Immature natural killer cell (primary cell): ENCODE results near the gene SUMO3. TPM values are rescaled to one million over a fixed set of nuclear protein-coding genes. Genes with fewer than 3 reads are reported as not detected.

Experiments used
- DNase-seq, 3 donors: peaks; one replicate each; pipeline ENCODE4 v3.0.0; 2022; ENCODE audit warnings: mixed read lengths in 1 of 3
- H3K27ac Mint-ChIP-seq, 6 donors: one replicate each; pipeline ENCODE4 v1.8.0; 2020; ENCODE audit warnings: mixed read lengths in 6 of 6, mild to moderate bottlenecking in 5 of 6, inconsistent platforms in 4 of 6, moderate library complexity in 3 of 6
- H3K27me3 Mint-ChIP-seq, 3 donors: one replicate each; pipeline ENCODE4 v1.8.0; 2020 to 2021; ENCODE audit warnings: low read depth in 3 of 3, mild to moderate bottlenecking in 3 of 3, mixed read lengths in 3 of 3, moderate library complexity in 3 of 3, inconsistent platforms in 1 of 3
- H3K36me3 Mint-ChIP-seq, 3 donors: one replicate each; pipeline ENCODE4 v1.8.0; 2020; ENCODE audit warnings: mixed read lengths in 3 of 3, inconsistent platforms in 2 of 3, mild to moderate bottlenecking in 2 of 3
- H3K4me1 Mint-ChIP-seq, 2 donors: one replicate each; pipeline ENCODE4 v1.8.0; 2020; ENCODE audit warnings: inconsistent platforms in 2 of 2, mild to moderate bottlenecking in 2 of 2, mixed read lengths in 2 of 2, moderate library complexity in 1 of 2
- H3K4me3 Mint-ChIP-seq, 5 donors: one replicate each; pipeline ENCODE4 v1.8.0; 2020; ENCODE audit warnings: mild to moderate bottlenecking in 5 of 5, mixed read lengths in 5 of 5, inconsistent platforms in 3 of 5, moderate library complexity in 3 of 5
- H3K9me3 Mint-ChIP-seq, 6 donors: one replicate each; pipeline ENCODE4 v1.8.0; 2020; ENCODE audit warnings: mild to moderate bottlenecking in 6 of 6, mixed read lengths in 6 of 6, inconsistent platforms in 4 of 6, moderate library complexity in 3 of 6
- polyA plus RNA-seq, 3 donors: library from polyadenylated mRNA; unstranded; fragments of 300-500 nt; fragmentation: Illumina TruSeq; gene quantifications; one replicate each; pipeline ENCODE4 v1.2.3, GENCODE V29; 2021

The SUMO3 gene
- polyA plus RNA-seq, 3 donors from 2014 or later: 85.2 to 95.7 (median 87.4) TPM

- Mint-ChIP-seq H3K4me3 (peak overlapping the region; percentile 62 to 81 (median 71)), H3K36me3 (peaks cover 5 to 48% (median 33%) of the 10 kb centered on the region in 3 donors), H3K4me1 (peaks cover 56 to 74% of the 10 kb centered on the region in 2 donors), H3K9me3 (no peaks in the 10 kb centered on the region), H3K27me3 (peaks cover 2 to 24% (median 10%) of the 10 kb centered on the region in 3 donors), H3K27ac (peak overlapping the region; percentile 84 to 97 (median 94))
- no peak for DNase-seq
Observed at GRCh38 chr21:44853601-44854390, 35.9 kb upstream of the SUMO3 start.

GRCh38 chr21:44850905-44851657 lies 33.2 kb upstream of the SUMO3 start:
- DNase-seq: peak in 1 of 3 donors; percentile 43
- no peaks in the 10 kb centered on the region for H3K9me3 Mint-ChIP-seq
- H3K4me3 Mint-ChIP-seq: peak overlapping the region in 2 of 5 donors; percentile 3 to 50

GRCh38 chr21:44850208-44850800 lies 32.4 kb upstream of the SUMO3 start:
- H3K27ac Mint-ChIP-seq: peak overlapping the region in 4 of 6 donors; percentile 51 to 91 (median 80)
- H3K4me1 Mint-ChIP-seq: peaks cover 55 to 60% of the 10 kb centered on the region in 2 donors
- H3K36me3 Mint-ChIP-seq: peaks cover 5 to 34% (median 18%) of the 10 kb centered on the region in 3 donors
- H3K27me3 Mint-ChIP-seq: peaks cover 6 to 21% (median 8%) of the 10 kb centered on the region in 3 donors
- H3K9me3 Mint-ChIP-seq: no peaks in the 10 kb centered on the region
- H3K4me3 Mint-ChIP-seq: no peak overlapping the region
- DNase-seq: no peak

More at GRCh38 chr21:44850905-44851657, 33.2 kb upstream of the SUMO3 start:
- Mint-ChIP-seq H3K27me3 (peaks cover 6 to 25% (median 8%) of the 10 kb centered on the region in 3 donors), H3K36me3 (peaks cover 5 to 37% (median 22%) of the 10 kb centered on the region in 3 donors), H3K4me1 (peaks cover 60 to 62% of the 10 kb centered on the region in 2 donors), H3K27ac (peak overlapping the region in 5 of 6 donors; percentile 49 to 91 (median 82))

- no peak for DNase-seq
- H3K27me3 Mint-ChIP-seq: peaks cover 6 to 19% (median 8%) of the 10 kb centered on the region in 3 donors
- peaks cover 5 to 30% (median 12%) of the 10 kb centered on the region in 3 donors for H3K36me3 Mint-ChIP-seq
- H3K4me1 Mint-ChIP-seq: peaks cover 49 to 57% of the 10 kb centered on the region in 2 donors
- H3K9me3 Mint-ChIP-seq: no peaks in the 10 kb centered on the region
- H3K4me3 Mint-ChIP-seq: no peak overlapping the region
- H3K27ac Mint-ChIP-seq: peak overlapping the region in 2 of 6 donors; percentile 13 to 26
Observed at GRCh38 chr21:44849616-44850130, 31.8 kb upstream of the SUMO3 start.

GRCh38 chr21:44848821-44849521 lies 31.1 kb upstream of the SUMO3 start:
- H3K4me1 Mint-ChIP-seq: peaks cover 42 to 52% of the 10 kb centered on the region in 2 donors
- H3K36me3 Mint-ChIP-seq: peaks cover 0 to 24% (median 12%) of the 10 kb centered on the region in 3 donors
- no peak overlapping the region for H3K4me3 Mint-ChIP-seq
- H3K27ac Mint-ChIP-seq: peak overlapping the region in 1 of 6 donors; percentile 49
- DNase-seq: no peak
- H3K9me3 Mint-ChIP-seq: no peaks in the 10 kb centered on the region
- H3K27me3 Mint-ChIP-seq: peaks cover under 1 to 12% (median 6%) of the 10 kb centered on the region in 3 donors

GRCh38 chr21:44847261-44848056 lies 29.6 kb upstream of the SUMO3 start:
- Mint-ChIP-seq H3K9me3 (no peaks in the 10 kb centered on the region), H3K27me3 (peaks cover 1 to 6% (median 6%) of the 10 kb centered on the region in 3 donors), H3K4me1 (peaks cover 28 to 37% of the 10 kb centered on the region in 2 donors), H3K4me3 (no peak overlapping the region), H3K36me3 (peaks cover 0 to 22% (median 12%) of the 10 kb centered on the region in 3 donors), H3K27ac (peak overlapping the region in 3 of 6 donors; percentile 11 to 68 (median 64))
- no peak for DNase-seq

- peaks cover 20 to 30% of the 10 kb centered on the region in 2 donors for H3K4me1 Mint-ChIP-seq
- peak in 1 of 3 donors; percentile 27 for DNase-seq
- peak overlapping the region in 3 of 6 donors; percentile 22 to 57 (median 49) for H3K27ac Mint-ChIP-seq
- peaks cover 1 to 6% (median 2%) of the 10 kb centered on the region in 3 donors for H3K27me3 Mint-ChIP-seq
- no peaks in the 10 kb centered on the region for H3K9me3 Mint-ChIP-seq
- H3K4me3 Mint-ChIP-seq: peak overlapping the region; percentile 29 to 66 (median 44)
- H3K36me3 Mint-ChIP-seq: peaks cover 0 to 18% (median 9%) of the 10 kb centered on the region in 3 donors
Observed at GRCh38 chr21:44846485-44847260, 28.8 kb upstream of the SUMO3 start.

- Mint-ChIP-seq H3K27ac (peak overlapping the region in 4 of 6 donors; percentile 22 to 59 (median 53)), H3K9me3 (no peaks in the 10 kb centered on the region), H3K27me3 (peaks cover 3 to 7% (median 6%) of the 10 kb centered on the region in 3 donors), H3K4me3 (peak overlapping the region; percentile 18 to 66 (median 44)), H3K36me3 (peaks cover 0 to 14% (median 4%) of the 10 kb centered on the region in 3 donors), H3K4me1 (peaks cover 14 to 24% of the 10 kb centered on the region in 2 donors)
- DNase-seq: no peak
Observed at GRCh38 chr21:44846224-44846484, 28.3 kb upstream of the SUMO3 start.

GRCh38 chr21:44845418-44846223 lies 27.8 kb upstream of the SUMO3 start:
- Mint-ChIP-seq H3K4me3 (peak overlapping the region; percentile 18 to 66 (median 44)), H3K4me1 (peaks cover 9 to 20% of the 10 kb centered on the region in 2 donors), H3K36me3 (peaks cover 0 to 10% (median 0%) of the 10 kb centered on the region in 3 donors), H3K27me3 (peaks cover 3 to 7% (median 6%) of the 10 kb centered on the region in 3 donors), H3K27ac (peak overlapping the region in 2 of 6 donors; percentile 57 to 59), H3K9me3 (no peaks in the 10 kb centered on the region)
- DNase-seq: peak; percentile 37 to 58 (median 55)

- Mint-ChIP-seq H3K4me3 (peak overlapping the region in 1 of 5 donors; percentile 41), H3K27ac (no peak overlapping the region), H3K9me3 (no peaks in the 10 kb centered on the region), H3K36me3 (peaks cover 0 to 3% (median 0%) of the 10 kb centered on the region in 3 donors), H3K4me1 (peaks cover 9 to 18% of the 10 kb centered on the region in 2 donors), H3K27me3 (peaks cover 3 to 11% (median 6%) of the 10 kb centered on the region in 3 donors)
- no peak for DNase-seq
Observed at GRCh38 chr21:44844256-44844655, 26.4 kb upstream of the SUMO3 start.
